GM21423 (cell line): ENCODE data around the gene PARN.
A peak's percentile ranks its signal among the peaks of the same experiment; 100 is the strongest.
"Not testable (repeated sequence)": the region's sequence is repeated elsewhere in the genome, so short reads cannot be mapped to it uniquely, and the experiment has no call there.

Source experiments
- ATAC-seq: cut with Tn5 transposase; IDR thresholded peaks from one replicate; pipeline ENCODE4 v1.9.1; 2021; ENCODE audit warnings: mild to moderate bottlenecking, moderate library complexity; ENCODE audit not compliant: unreplicated experiment

PARN gene

GRCh38 chr16:14634389-14634725 is 4.3 kb upstream of the PARN start:
- no peak for ATAC-seq

- ATAC-seq, result peak; percentile 73
Observed at GRCh38 chr16:14632693-14633569, 2.9 kb upstream of the PARN start, which contains the start of gene BFAR. Gene BFAR (plus strand): TSS chr16:14632951. CDS start chr16:14644347, 11,396 bp downstream.

GRCh38 chr16:14630620-14631330 is 715 bp upstream of the PARN start:
- not testable (repeated sequence) for ATAC-seq

GRCh38 chr16:14629612-14629918 is 495 bp downstream of the PARN start:
- ATAC-seq, result peak; percentile 2

- ATAC-seq, result no peak
Observed at GRCh38 chr16:14628806-14629611, 1.1 kb downstream of the PARN start.

- no peak for ATAC-seq
Observed at GRCh38 chr16:14627078-14627477, 3.0 kb downstream of the PARN start.

- no peak for ATAC-seq
Observed at GRCh38 chr16:14618566-14618965, 11.5 kb downstream of the PARN start.

- ATAC-seq, result no peak
Observed at GRCh38 chr16:14616280-14616679, 13.8 kb downstream of the PARN start.

GRCh38 chr16:14613991-14614390 is 16.1 kb downstream of the PARN start:
- no peak for ATAC-seq

GRCh38 chr16:14611660-14612059 is 18.4 kb downstream of the PARN start:
- no peak for ATAC-seq

GRCh38 chr16:14609716-14610115 is 20.3 kb downstream of the PARN start:
- no peak for ATAC-seq

- ATAC-seq, result no peak
Observed at GRCh38 chr16:14608604-14609003, 21.5 kb downstream of the PARN start.

GRCh38 chr16:14608111-14608566 is 21.9 kb downstream of the PARN start:
- peak; percentile 56 for ATAC-seq

- ATAC-seq, result no peak
Observed at GRCh38 chr16:14606102-14606501, 24.0 kb downstream of the PARN start.

GRCh38 chr16:14602443-14602963 is 27.6 kb downstream of the PARN start:
- no peak for ATAC-seq

- ATAC-seq, result no peak
Observed at GRCh38 chr16:14600164-14600563, 29.9 kb downstream of the PARN start.

- no peak for ATAC-seq
Observed at GRCh38 chr16:14586637-14587305, 43.3 kb downstream of the PARN start.

- ATAC-seq, result no peak
Observed at GRCh38 chr16:14585287-14585686, 44.8 kb downstream of the PARN start.

GRCh38 chr16:14580926-14581325 is 49.1 kb downstream of the PARN start:
- not testable (repeated sequence) for ATAC-seq

GRCh38 chr16:14579266-14579665 is 50.8 kb downstream of the PARN start:
- ATAC-seq, result no peak

- ATAC-seq, result no peak
Observed at GRCh38 chr16:14576532-14576931, 53.5 kb downstream of the PARN start.
